Thymus (tissue), 11 donors: ENCODE measurements around the gene ILF3. TPM values are rescaled to one million over a fixed set of nuclear protein-coding genes. Genes with fewer than 3 reads are reported as not detected.

Experiments
- DNase-seq, 9 donors: peaks; one replicate each; pipeline ENCODE4 v3.0.0-alpha.2; 2013; ENCODE audit warnings: low spot score in 9 of 9, low read depth in 6 of 9, missing footprints in 1 of 9
- H3K27ac ChIP-seq, 2 donors: one replicate each; pipeline ENCODE4 v1.5.1; 2013; ENCODE audit warnings: control low read depth in 1 of 2, low read depth in 1 of 2, low read length in 1 of 2, mild to moderate bottlenecking in 1 of 2, moderate library complexity in 1 of 2
- H3K27me3 ChIP-seq, 2 donors: one replicate each; pipeline ENCODE4 v1.5.1; 2013; ENCODE audit warnings: low read length in 1 of 2; ENCODE audit not compliant: control insufficient read depth in 2 of 2, insufficient read depth in 1 of 2
- H3K36me3 ChIP-seq, 2 donors: one replicate each; pipeline ENCODE4 v1.5.1; 2013; ENCODE audit warnings: low read length in 1 of 2, mild to moderate bottlenecking in 1 of 2, moderate library complexity in 1 of 2; ENCODE audit not compliant: control insufficient read depth in 2 of 2, insufficient read depth in 2 of 2
- H3K4me1 ChIP-seq, 2 donors: one replicate each; pipeline ENCODE4 v1.5.1; 2013; ENCODE audit warnings: low read length in 2 of 2; ENCODE audit not compliant: control insufficient read depth in 2 of 2, insufficient read depth in 2 of 2
- H3K4me3 ChIP-seq, 2 donors: one replicate each; pipeline ENCODE4 v1.5.1; 2013; ENCODE audit warnings: low read length in 2 of 2, control low read depth in 1 of 2, mild to moderate bottlenecking in 1 of 2
- H3K9me3 ChIP-seq, 2 donors: one replicate each; pipeline ENCODE4 v1.5.1; 2013; ENCODE audit warnings: low read length in 1 of 2, mild to moderate bottlenecking in 1 of 2; ENCODE audit not compliant: control insufficient read depth in 2 of 2, insufficient read depth in 1 of 2
- WGBS: extraction: QIAGEN DNeasy Blood & Tissue Kit; methylation state at CpG from one replicate; pipeline ENCODE4 v1.1.7; 2013; 5-methylcytosine and 5-hydroxymethylcytosine counted together
- polyA plus RNA-seq: library from polyadenylated mRNA; stranded (reverse); fragments of 200-250 nt; gene quantifications from one replicate; pipeline ENCODE4 v1.2.3, GENCODE V29; 2013
- total RNA-seq: library from RNA; stranded (reverse); fragments of 120-200 nt; gene quantifications from one replicate; pipeline ENCODE4 v1.2.4, GENCODE V29; 2013
- donor health status: healthy.

Gene ILF3
- total and polyA plus RNA-seq, 2 donors, result 60.7 to 185 TPM

GRCh38 chr19:10740798-10741197 is 86.7 kb downstream of the ILF3 start:
- Histone ChIP-seq H3K36me3 (peaks cover 7 to 15% of the 10 kb centered on the region in 2 donors), H3K27me3 (no peaks in the 10 kb centered on the region), H3K9me3 (peaks cover 0 to 12% of the 10 kb centered on the region in 2 donors), H3K27ac (no peak overlapping the region), H3K4me3 (no peak overlapping the region), H3K4me1 (peaks cover 0 to 9% of the 10 kb centered on the region in 2 donors)
- DNase-seq, result no peak
- WGBS, result 96% methylated on average over 3 of the region's 3 CpGs

Other genes with a start within 250 kb of the ILF3 start
- gene PDE4A, start 233.8 kb upstream of the ILF3 start, total RNA-seq, result 0.24 TPM
- gene PDE4A, start 233.8 kb upstream of the ILF3 start, polyA plus RNA-seq, result 4.8 TPM
- 53.7 TPM for gene KEAP1, start 151.0 kb upstream of the ILF3 start, total RNA-seq
- 59.5 TPM for gene KEAP1, start 151.0 kb upstream of the ILF3 start, polyA plus RNA-seq
- 0.61 TPM for gene S1PR5, start 136.9 kb upstream of the ILF3 start, total RNA-seq
- gene S1PR5, start 136.9 kb upstream of the ILF3 start, polyA plus RNA-seq, result 4.2 TPM
- 28.4 TPM for gene ATG4D, start 110.4 kb upstream of the ILF3 start, total RNA-seq
- 54.0 TPM for gene ATG4D, start 110.4 kb upstream of the ILF3 start, polyA plus RNA-seq
- gene KRI1, start 88.3 kb upstream of the ILF3 start, total RNA-seq, result 32.5 TPM
- gene KRI1, start 88.3 kb upstream of the ILF3 start, polyA plus RNA-seq, result 77.5 TPM
- 40.3 TPM for gene CDKN2D, start 85.4 kb upstream of the ILF3 start, total RNA-seq
- 42.3 TPM for gene CDKN2D, start 85.4 kb upstream of the ILF3 start, polyA plus RNA-seq
- gene AP1M2, start 67.0 kb upstream of the ILF3 start, total RNA-seq, result 4.8 TPM
- gene AP1M2, start 67.0 kb upstream of the ILF3 start, polyA plus RNA-seq, result 20.7 TPM
- gene SLC44A2, start 28.8 kb upstream of the ILF3 start, total RNA-seq, result 25.6 TPM
- gene SLC44A2, start 28.8 kb upstream of the ILF3 start, polyA plus RNA-seq, result 78.4 TPM
- gene QTRT1, start 47.1 kb downstream of the ILF3 start, total RNA-seq, result 21.1 TPM
- gene QTRT1, start 47.1 kb downstream of the ILF3 start, polyA plus RNA-seq, result 72.1 TPM
- 49.0 TPM for gene DNM2, start 63.7 kb downstream of the ILF3 start, total RNA-seq
- gene DNM2, start 63.7 kb downstream of the ILF3 start, polyA plus RNA-seq, result 102 TPM
- 22.0 TPM for gene TMED1, start 181.9 kb downstream of the ILF3 start, total RNA-seq
- gene TMED1, start 181.9 kb downstream of the ILF3 start, polyA plus RNA-seq, result 19.4 TPM
- 7.1 TPM for gene C19orf38, start 194.1 kb downstream of the ILF3 start, total RNA-seq
- gene C19orf38, start 194.1 kb downstream of the ILF3 start, polyA plus RNA-seq, result 5.4 TPM
- 7.0 TPM for gene CARM1, start 217.2 kb downstream of the ILF3 start, total RNA-seq
- gene CARM1, start 217.2 kb downstream of the ILF3 start, polyA plus RNA-seq, result 30.8 TPM